ENCODE results near the gene ZBED1. TPM values are rescaled to one million over a fixed set of nuclear protein-coding genes. Genes with fewer than 3 reads are reported as not detected.
"Not testable (repeated sequence)": the region's sequence is repeated elsewhere in the genome, so short reads cannot be mapped to it uniquely, and the experiment has no call there.

ZBED1 gene
- polyA plus RNA-seq, 1 experiment = 26.3 TPM

DNA sequence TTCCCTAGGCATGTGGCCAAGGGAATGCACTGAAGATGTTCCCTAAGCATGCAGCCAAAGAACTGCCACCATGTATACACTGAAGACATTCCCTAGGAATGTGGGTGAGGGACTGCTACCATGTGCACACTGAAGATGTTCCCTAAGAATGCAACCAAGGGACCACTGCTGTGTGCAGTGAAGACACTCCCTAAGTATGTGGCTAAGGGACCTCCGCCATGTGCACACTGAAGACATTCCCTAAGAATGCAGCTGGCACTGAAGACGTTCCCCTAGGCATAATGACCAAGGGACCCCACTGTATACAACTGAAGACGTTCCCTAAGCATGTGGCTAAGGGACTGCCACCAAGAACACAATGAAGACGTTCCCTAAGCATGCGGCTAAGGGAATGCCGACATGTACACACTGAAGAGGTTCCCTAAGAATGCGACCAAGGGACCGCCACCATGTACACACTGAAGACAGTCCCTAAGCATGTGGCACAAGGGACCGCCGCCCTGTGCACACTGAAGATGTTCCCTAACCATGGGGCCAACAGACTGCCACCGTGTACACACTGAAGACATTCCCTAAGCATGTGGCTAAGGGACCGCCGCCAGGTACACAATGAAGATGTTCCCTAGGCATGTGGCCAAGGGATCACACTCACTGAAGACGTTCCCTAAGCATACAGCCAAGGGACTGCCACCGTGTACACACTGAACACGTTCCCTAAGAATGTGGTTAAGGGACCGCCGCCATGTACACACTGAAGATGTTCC is 25.6 kb downstream of the ZBED1 start:
- no peak for DNase-seq (ENCODE audit: low read depth)
- TF ChIP-seq CTCF (IDR thresholded peaks at IDR 0.05; ENCODE audit: insufficient read depth, low read depth, low read length) = no peak
- no peak overlapping the region for H3K4me3 ChIP-seq (ENCODE audit: low read depth, low read length)
- no peaks in the 10 kb centered on the region; the same call in 1 of the 2 replicates for H3K36me3 ChIP-seq (ENCODE audit: control insufficient read depth, insufficient read depth, low read length)
- ChIA-PET CTCF (no interaction called here), POLR2A (no interaction called here)
- H3K27me3 ChIP-seq (ENCODE audit: control insufficient read depth, insufficient read depth, low read length) = no peaks in the 10 kb centered on the region

DNA sequence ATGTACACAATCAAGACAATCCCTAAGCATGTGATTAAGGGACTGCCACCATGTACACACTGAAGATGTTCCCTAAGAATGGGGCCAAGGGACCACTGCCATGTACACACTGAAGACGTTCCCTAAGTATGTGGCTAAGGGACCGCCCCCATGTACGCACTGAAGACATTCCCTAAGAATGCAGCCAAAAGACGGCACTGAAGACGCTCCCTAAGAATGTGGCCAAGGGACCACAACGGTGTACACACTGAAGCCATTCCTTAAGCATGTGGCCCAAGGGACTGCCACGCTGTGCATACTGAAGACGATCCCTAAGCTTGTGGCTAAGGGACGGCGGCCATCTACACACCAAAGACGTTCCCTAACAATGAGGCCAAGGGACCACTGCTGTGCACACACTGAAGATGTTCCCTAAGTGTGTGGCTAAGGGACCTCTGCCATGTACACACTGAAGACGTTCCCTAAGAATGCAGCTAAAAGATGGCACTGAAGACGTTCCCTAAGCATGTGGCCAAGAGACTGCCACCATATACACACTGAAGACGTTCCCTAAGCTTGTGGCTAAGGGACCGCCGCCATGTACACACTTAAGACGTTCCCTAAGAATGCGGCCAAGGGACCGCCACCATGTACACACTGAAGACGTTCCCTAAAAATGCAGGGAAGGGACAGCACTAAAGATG is 26.4 kb downstream of the ZBED1 start:
- ChIA-PET CTCF (no interaction called here), POLR2A (no interaction called here)
- TF ChIP-seq CTCF (IDR thresholded peaks at IDR 0.05; ENCODE audit: insufficient read depth, low read depth, low read length) = no peak
- DNase-seq (ENCODE audit: low read depth) = no peak
- H3K4me3 ChIP-seq (ENCODE audit: low read depth, low read length) = no peak overlapping the region
- no peaks in the 10 kb centered on the region for H3K36me3 ChIP-seq (ENCODE audit: control insufficient read depth, insufficient read depth, low read length)
- no peaks in the 10 kb centered on the region for H3K27me3 ChIP-seq (ENCODE audit: control insufficient read depth, insufficient read depth, low read length)

DNA sequence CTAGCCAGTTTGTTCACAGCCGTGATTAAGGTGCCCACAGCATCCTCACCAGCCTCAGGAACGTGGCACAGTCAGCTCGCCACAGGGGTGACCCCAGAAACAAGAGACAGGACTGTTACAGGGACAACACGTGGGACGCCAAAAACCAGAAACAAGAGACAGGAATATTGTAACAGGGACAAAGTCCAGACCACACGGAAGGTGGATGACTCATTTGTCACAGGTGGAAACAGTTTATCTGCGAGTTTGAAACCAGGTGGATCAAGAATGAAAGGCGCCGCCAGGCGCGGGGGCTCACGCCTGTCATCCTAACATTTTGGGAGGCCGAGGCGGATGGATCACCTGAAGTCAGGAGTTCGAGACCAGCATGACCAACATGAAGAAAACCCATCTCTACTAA is 27.7 kb downstream of the ZBED1 start:
- H3K36me3 ChIP-seq (ENCODE audit: control insufficient read depth, insufficient read depth, low read length); H3K27me3 ChIP-seq (ENCODE audit: control insufficient read depth, insufficient read depth, low read length); POLR2A ChIA-PET; DNase-seq (ENCODE audit: low read depth); H3K4me3 ChIP-seq (ENCODE audit: low read depth, low read length); CTCF ChIA-PET: not testable (repeated sequence)

- ChIA-PET POLR2A (no interaction called here), CTCF (no interaction called here)
- no peaks in the 10 kb centered on the region for H3K36me3 ChIP-seq (ENCODE audit: control insufficient read depth, insufficient read depth, low read length)
- no peaks in the 10 kb centered on the region for H3K27me3 ChIP-seq (ENCODE audit: control insufficient read depth, insufficient read depth, low read length)
- no peak for TF ChIP-seq CTCF (IDR thresholded peaks at IDR 0.05; ENCODE audit: insufficient read depth, low read depth, low read length)
- no peak for DNase-seq (ENCODE audit: low read depth)
- H3K4me3 ChIP-seq (ENCODE audit: low read depth, low read length) = no peak overlapping the region
Observed at GRCh38 chrX:2471641-2472040, 29.1 kb downstream of the ZBED1 start.

- H3K27me3 ChIP-seq (ENCODE audit: control insufficient read depth, insufficient read depth, low read length); H3K36me3 ChIP-seq (ENCODE audit: control insufficient read depth, insufficient read depth, low read length); DNase-seq (ENCODE audit: low read depth); POLR2A ChIA-PET; CTCF ChIA-PET; H3K4me3 ChIP-seq (ENCODE audit: low read depth, low read length): not testable (repeated sequence)
Observed at GRCh38 chrX:2471126-2471525, 29.6 kb downstream of the ZBED1 start.

- H3K4me3 ChIP-seq (ENCODE audit: low read depth, low read length); H3K36me3 ChIP-seq (ENCODE audit: control insufficient read depth, insufficient read depth, low read length); CTCF ChIA-PET; DNase-seq (ENCODE audit: low read depth); H3K27me3 ChIP-seq (ENCODE audit: control insufficient read depth, insufficient read depth, low read length); POLR2A ChIA-PET: not testable (repeated sequence)
Observed at GRCh38 chrX:2469852-2470251, 30.9 kb downstream of the ZBED1 start.
